Thymus (tissue), 11 donors: ENCODE results near the gene BOLA3. TPM values are rescaled to one million over a fixed set of nuclear protein-coding genes. Genes with fewer than 3 reads are reported as not detected.
"Not testable (repeated sequence)": the region's sequence is repeated elsewhere in the genome, so short reads cannot be mapped to it uniquely, and the experiment has no call there.

Source experiments
- DNase-seq, 9 donors: peaks; one replicate each; pipeline ENCODE4 v3.0.0-alpha.2; 2013; ENCODE audit warnings: low spot score in 9 of 9, low read depth in 6 of 9, missing footprints in 1 of 9
- H3K27ac ChIP-seq, 2 donors: one replicate each; pipeline ENCODE4 v1.5.1; 2013; ENCODE audit warnings: control low read depth in 1 of 2, low read depth in 1 of 2, low read length in 1 of 2, mild to moderate bottlenecking in 1 of 2, moderate library complexity in 1 of 2
- H3K27me3 ChIP-seq, 2 donors: one replicate each; pipeline ENCODE4 v1.5.1; 2013; ENCODE audit warnings: low read length in 1 of 2; ENCODE audit not compliant: control insufficient read depth in 2 of 2, insufficient read depth in 1 of 2
- H3K36me3 ChIP-seq, 2 donors: one replicate each; pipeline ENCODE4 v1.5.1; 2013; ENCODE audit warnings: low read length in 1 of 2, mild to moderate bottlenecking in 1 of 2, moderate library complexity in 1 of 2; ENCODE audit not compliant: control insufficient read depth in 2 of 2, insufficient read depth in 2 of 2
- H3K4me1 ChIP-seq, 2 donors: one replicate each; pipeline ENCODE4 v1.5.1; 2013; ENCODE audit warnings: low read length in 2 of 2; ENCODE audit not compliant: control insufficient read depth in 2 of 2, insufficient read depth in 2 of 2
- H3K4me3 ChIP-seq, 2 donors: one replicate each; pipeline ENCODE4 v1.5.1; 2013; ENCODE audit warnings: low read length in 2 of 2, control low read depth in 1 of 2, mild to moderate bottlenecking in 1 of 2
- H3K9me3 ChIP-seq, 2 donors: one replicate each; pipeline ENCODE4 v1.5.1; 2013; ENCODE audit warnings: low read length in 1 of 2, mild to moderate bottlenecking in 1 of 2; ENCODE audit not compliant: control insufficient read depth in 2 of 2, insufficient read depth in 1 of 2
- WGBS: extraction: QIAGEN DNeasy Blood & Tissue Kit; methylation state at CpG from one replicate; pipeline ENCODE4 v1.1.7; 2013; 5-methylcytosine and 5-hydroxymethylcytosine counted together
- polyA plus RNA-seq: library from polyadenylated mRNA; stranded (reverse); fragments of 200-250 nt; gene quantifications from one replicate; pipeline ENCODE4 v1.2.3, GENCODE V29; 2013
- total RNA-seq: library from RNA; stranded (reverse); fragments of 120-200 nt; gene quantifications from one replicate; pipeline ENCODE4 v1.2.4, GENCODE V29; 2013
- donor health status: healthy.

BOLA3 gene
- total and polyA plus RNA-seq, 2 donors: 34.4 to 41.7 TPM

GRCh38 chr2:74093426-74093825 lies 54.3 kb downstream of the BOLA3 start:
- no peaks in the 10 kb centered on the region for H3K4me1 ChIP-seq
- peaks cover 0 to 2% of the 10 kb centered on the region in 2 donors for H3K9me3 ChIP-seq
- no peak for DNase-seq
- no peak overlapping the region for H3K4me3 ChIP-seq
- 98% methylated on average over 13 of the region's 13 CpGs for WGBS
- no peaks in the 10 kb centered on the region for H3K27me3 ChIP-seq
- peaks cover 57 to 71% of the 10 kb centered on the region in 2 donors for H3K36me3 ChIP-seq
- H3K27ac ChIP-seq: no peak overlapping the region

DNA sequence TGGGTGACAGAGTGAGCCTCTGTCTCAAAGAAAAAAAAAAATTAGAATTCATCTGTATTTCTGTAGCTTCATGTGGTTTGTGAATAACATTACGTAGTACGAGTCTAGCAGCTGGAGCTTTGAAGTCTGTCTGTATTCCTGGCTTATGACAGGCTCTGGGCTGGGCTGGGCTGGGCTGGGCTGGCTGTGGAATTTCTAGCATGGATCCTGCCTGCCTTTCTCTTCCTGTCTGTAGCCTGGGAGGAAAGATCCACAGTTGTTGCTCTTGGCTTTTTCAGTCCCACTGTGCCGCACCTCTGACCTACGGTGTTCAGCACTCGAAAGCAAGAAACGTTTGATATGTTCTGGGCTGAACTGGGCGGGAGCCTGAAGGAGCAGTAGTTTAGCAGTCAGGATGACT lies 55.4 kb downstream of the BOLA3 start:
- Histone ChIP-seq H3K36me3 (peaks cover 61 to 74% of the 10 kb centered on the region in 2 donors), H3K9me3 (peaks cover 0 to 2% of the 10 kb centered on the region in 2 donors), H3K27ac (no peak overlapping the region), H3K27me3 (no peaks in the 10 kb centered on the region), H3K4me3 (no peak overlapping the region), H3K4me1 (no peaks in the 10 kb centered on the region)
- 93% methylated on average over 7 of the region's 7 CpGs for WGBS
- no peak for DNase-seq

- Histone ChIP-seq H3K4me1 (no peaks in the 10 kb centered on the region), H3K9me3 (peaks cover 0 to 2% of the 10 kb centered on the region in 2 donors), H3K36me3 (peaks cover 65 to 77% of the 10 kb centered on the region in 2 donors), H3K27ac (no peak overlapping the region), H3K27me3 (no peaks in the 10 kb centered on the region), H3K4me3 (no peak overlapping the region)
- 98% methylated on average over 3 of the region's 3 CpGs for WGBS
- no peak for DNase-seq
Observed at GRCh38 chr2:74091391-74091790, 56.3 kb downstream of the BOLA3 start.

GRCh38 chr2:74089816-74090745 lies 57.6 kb downstream of the BOLA3 start:
- no peak overlapping the region for H3K4me3 ChIP-seq
- 97% methylated on average over 26 of the region's 26 CpGs for WGBS
- no peaks in the 10 kb centered on the region for H3K27me3 ChIP-seq
- no peak for DNase-seq
- no peak overlapping the region for H3K27ac ChIP-seq
- H3K4me1 ChIP-seq: no peaks in the 10 kb centered on the region
- peaks cover 0 to 2% of the 10 kb centered on the region in 2 donors for H3K9me3 ChIP-seq
- H3K36me3 ChIP-seq: peaks cover 71 to 77% of the 10 kb centered on the region in 2 donors

DNA sequence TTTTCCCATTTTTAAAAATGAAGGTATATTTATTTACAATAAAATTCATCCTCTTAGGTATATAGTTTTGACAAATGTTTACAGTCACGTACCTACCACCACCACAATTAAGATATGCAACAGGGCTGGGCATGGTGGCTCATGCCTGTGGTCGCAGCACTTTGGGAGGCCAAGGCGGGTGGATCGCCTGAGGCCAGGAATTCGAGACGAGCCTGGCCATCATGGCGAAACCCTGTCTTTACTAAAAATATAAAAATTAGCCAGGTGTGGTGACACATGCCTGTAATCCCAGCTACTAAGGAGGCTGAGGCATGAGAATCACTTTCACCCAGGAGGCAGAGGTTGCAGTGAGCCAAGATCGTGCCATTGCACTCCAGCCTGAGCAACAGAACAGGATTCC lies 59.0 kb downstream of the BOLA3 start:
- H3K27me3 ChIP-seq, H3K4me3 ChIP-seq, H3K4me1 ChIP-seq, DNase-seq, H3K27ac ChIP-seq, H3K9me3 ChIP-seq: not testable (repeated sequence)
- WGBS: 90% methylated on average over 8 of the region's 8 CpGs
- peaks cover 62 to 70% of the 10 kb centered on the region in 2 donors for H3K36me3 ChIP-seq

DNA sequence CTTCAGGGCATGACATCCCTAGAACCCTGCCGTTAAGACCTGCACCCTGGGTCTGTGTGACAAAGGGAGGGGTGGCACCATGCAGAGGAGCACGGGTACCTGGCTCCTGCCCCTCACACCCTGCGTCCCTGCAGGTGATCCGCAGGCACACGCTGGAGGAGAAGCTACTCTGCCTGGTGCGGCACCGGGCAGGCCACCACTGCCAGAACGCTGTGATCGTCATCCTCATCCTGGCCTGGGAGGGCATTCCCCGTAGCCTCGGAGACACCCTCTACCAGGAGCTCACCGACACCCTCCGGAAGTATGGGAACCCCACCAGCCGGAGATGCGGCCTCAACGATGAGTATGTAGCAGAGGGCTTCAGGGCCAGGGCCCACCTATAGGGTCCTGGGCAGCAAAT lies 60.0 kb downstream of the BOLA3 start:
- Histone ChIP-seq H3K4me3 (no peak overlapping the region), H3K27me3 (no peaks in the 10 kb centered on the region), H3K9me3 (peaks cover 0 to 2% of the 10 kb centered on the region in 2 donors), H3K36me3 (peaks cover 57 to 70% of the 10 kb centered on the region in 2 donors), H3K27ac (no peak overlapping the region), H3K4me1 (no peaks in the 10 kb centered on the region)
- 98% methylated on average over 16 of the region's 16 CpGs for WGBS
- DNase-seq: no peak

- WGBS: 98% methylated on average over 6 of the region's 6 CpGs
- no peak for DNase-seq
- H3K36me3 ChIP-seq: peaks cover 48 to 71% of the 10 kb centered on the region in 2 donors
Observed at GRCh38 chr2:74086021-74086420, 61.7 kb downstream of the BOLA3 start.

More at GRCh38 chr2:74086021-74086420, 61.7 kb downstream of the BOLA3 start:
- Histone ChIP-seq H3K27me3 (no peaks in the 10 kb centered on the region), H3K4me1 (no peaks in the 10 kb centered on the region), H3K27ac (no peak overlapping the region), H3K9me3 (peaks cover 0 to 2% of the 10 kb centered on the region in 2 donors), H3K4me3 (no peak overlapping the region)

Other genes with a start within 250 kb of the BOLA3 start
- 73.7 TPM for gene DGUOK, start 221.0 kb downstream of the BOLA3 start, total RNA-seq
- gene DGUOK, start 221.0 kb downstream of the BOLA3 start, polyA plus RNA-seq: 157 TPM
- gene TET3, start 163.0 kb downstream of the BOLA3 start, total RNA-seq: 4.5 TPM
- gene TET3, start 163.0 kb downstream of the BOLA3 start, polyA plus RNA-seq: 4.2 TPM
- gene MOB1A, start 31.0 kb upstream of the BOLA3 start, total RNA-seq: 104 TPM
- gene MOB1A, start 31.0 kb upstream of the BOLA3 start, polyA plus RNA-seq: 68.4 TPM
- 45.1 TPM for gene MTHFD2, start 50.7 kb upstream of the BOLA3 start, total RNA-seq
- 47.0 TPM for gene MTHFD2, start 50.7 kb upstream of the BOLA3 start, polyA plus RNA-seq
- 0.85 TPM for gene SLC4A5, start 195.5 kb upstream of the BOLA3 start, total RNA-seq
- gene SLC4A5, start 195.5 kb upstream of the BOLA3 start, polyA plus RNA-seq: 2.5 TPM
- 54.3 TPM for gene DCTN1, start 232.4 kb upstream of the BOLA3 start, total RNA-seq
- gene DCTN1, start 232.4 kb upstream of the BOLA3 start, polyA plus RNA-seq: 68.2 TPM